GM23338 (cell line): ENCODE results near the gene ZNF326. TPM values are rescaled to one million over a fixed set of nuclear protein-coding genes. Genes with fewer than 3 reads are reported as not detected.

Experiments used
- ATAC-seq: fragments of 200-7000 bp; cut with Tn5 transposase; 3 replicates; pipeline ENCODE4 v1.9.1; 2020
- DNase-seq: peaks from one replicate; pipeline ENCODE4 v3.0.0-alpha.2; 2015; ENCODE audit warnings: low spot score
- H2AFZ ChIP-seq: fragments of 200-600 bp; sonication (generic); 2 replicates; pipeline ENCODE4 v1.8.0; 2016; ENCODE audit warnings: antibody characterized with exemption, mild to moderate bottlenecking, moderate library complexity
- H3F3A ChIP-seq: fragments of 200-600 bp; sonication (generic); replicated peaks from 2 replicates; pipeline ENCODE4 v1.8.0; 2017; ENCODE audit warnings: antibody characterized with exemption, mixed run types, low read depth
- H3K27ac ChIP-seq: fragments of 200-600 bp; sonication (generic); 2 replicates; pipeline ENCODE4 v1.6.1; 2016; ENCODE audit warnings: low read depth
- H3K27me3 ChIP-seq: fragments of 200-600 bp; sonication (generic); 2 replicates; pipeline ENCODE4 v1.8.0; 2016; ENCODE audit warnings: mild to moderate bottlenecking, mixed run types, moderate library complexity; ENCODE audit not compliant: insufficient read depth
- H3K36me3 ChIP-seq: fragments of 200-600 bp; sonication (generic); 2 replicates; pipeline ENCODE4 v1.8.0; 2016; ENCODE audit warnings: mild to moderate bottlenecking; ENCODE audit not compliant: insufficient read depth
- H3K4me1 ChIP-seq: fragments of 200-600 bp; sonication (generic); 2 replicates; pipeline ENCODE4 v1.8.0; 2016; ENCODE audit warnings: mild to moderate bottlenecking, moderate library complexity; ENCODE audit not compliant: insufficient read depth
- H3K4me2 ChIP-seq: fragments of 200-600 bp; sonication (generic); 2 replicates; pipeline ENCODE4 v1.7.1; 2017; ENCODE audit warnings: mixed run types
- H3K4me3 ChIP-seq: fragments of 200-600 bp; sonication (generic); 2 replicates; pipeline ENCODE4 v1.6.1; 2016; ENCODE audit warnings: mixed run types
- H3K79me2 ChIP-seq: fragments of 200-600 bp; sonication (generic); replicated peaks from 2 replicates; pipeline ENCODE4 v1.8.0; 2017; ENCODE audit warnings: mild to moderate bottlenecking; ENCODE audit not compliant: insufficient read depth
- H3K9me2 ChIP-seq: fragments of 200-600 bp; sonication (generic); 2 replicates; pipeline ENCODE4 v1.8.0; 2017; ENCODE audit not compliant: insufficient read depth
- H4K20me1 ChIP-seq: fragments of 200-600 bp; sonication (generic); replicated peaks from 2 replicates; pipeline ENCODE4 v1.8.0; 2017; ENCODE audit warnings: mild to moderate bottlenecking; ENCODE audit not compliant: insufficient read depth
- H3K27ac Mint-ChIP-seq: 2 replicates; pipeline ENCODE4 v1.8.0; 2020; ENCODE audit warnings: inconsistent platforms, mild to moderate bottlenecking, moderate library complexity, mixed read lengths
- H3K27me3 Mint-ChIP-seq: 3 replicates; pipeline ENCODE4 v1.8.0; 2022; ENCODE audit warnings: low read depth, mild to moderate bottlenecking, moderate library complexity, mixed read lengths, inconsistent platforms; ENCODE audit not compliant: insufficient read depth, poor library complexity
- H3K36me3 Mint-ChIP-seq: 3 replicates; pipeline ENCODE4 v1.8.0; 2021; ENCODE audit warnings: low read depth, mild to moderate bottlenecking, inconsistent platforms, moderate library complexity, mixed read lengths
- H3K4me1 Mint-ChIP-seq: 3 replicates; pipeline ENCODE4 v1.8.0; 2020; ENCODE audit warnings: mild to moderate bottlenecking, inconsistent platforms, mixed read lengths
- H3K4me3 Mint-ChIP-seq: 3 replicates; pipeline ENCODE4 v1.8.0; 2021; ENCODE audit warnings: moderate library complexity, mild to moderate bottlenecking, inconsistent platforms, mixed read lengths
- H3K9me3 Mint-ChIP-seq: 3 replicates; pipeline ENCODE4 v1.8.0; 2020; ENCODE audit warnings: moderate library complexity, mild to moderate bottlenecking, inconsistent platforms, mixed read lengths
- CREB1 ChIP-seq: fragments of 250-450 bp; sonication (Bioruptor Pico); IDR thresholded peaks from 2 replicates; pipeline ENCODE4 v1.5.0; 2020; ENCODE audit warnings: low read depth, mild to moderate bottlenecking, moderate library complexity
- EZH2 ChIP-seq: fragments of 200-600 bp; sonication (generic); IDR thresholded peaks from one replicate; pipeline ENCODE4 v1.8.0; 2017; ENCODE audit warnings: antibody characterized with exemption, mild to moderate bottlenecking, low read depth; ENCODE audit not compliant: unreplicated experiment
- EZH2phosphoT487 ChIP-seq: fragments of 200-600 bp; sonication (generic); IDR thresholded peaks from one replicate; pipeline ENCODE4 v1.8.1; 2018; ENCODE audit warnings: antibody characterized with exemption; ENCODE audit not compliant: unreplicated experiment
- JUNB ChIP-seq: IDR thresholded peaks from one replicate; pipeline ENCODE4 v1.6.1; 2016; ENCODE audit warnings: antibody characterized with exemption; ENCODE audit not compliant: unreplicated experiment
- NANOG ChIP-seq: IDR thresholded peaks from 2 replicates; pipeline ENCODE4 v1.6.1; 2016; ENCODE audit warnings: antibody characterized with exemption, borderline replicate concordance
- POLR2AphosphoS5 ChIP-seq: IDR thresholded peaks from 2 replicates; pipeline ENCODE4 v1.6.1; 2016; ENCODE audit warnings: antibody characterized with exemption, low read depth
- STAT1 ChIP-seq: IDR thresholded peaks from one replicate; pipeline ENCODE4 v1.6.1; 2016; ENCODE audit warnings: antibody characterized with exemption; ENCODE audit not compliant: unreplicated experiment
- ZNF331 ChIP-seq: fragments of 250-450 bp; sonication (Bioruptor Pico); IDR thresholded peaks from 2 replicates; pipeline ENCODE4 v1.5.0; 2020; ENCODE audit warnings: low read depth, mild to moderate bottlenecking, moderate library complexity
- polyA plus RNA-seq: library from polyadenylated mRNA; unstranded; fragments of >200 nt; fragmentation: Nextera tagmentation; extraction: Ambion mirVana; gene quantifications from 2 replicates; pipeline ENCODE4 v1.2.1, GENCODE V29; 2016
- total RNA-seq: library from RNA; depleted of rRNA; stranded (reverse); fragments of >200 nt; shearing (Covaris generic); gene quantifications from 2 replicates; pipeline ENCODE4 v1.2.3, GENCODE V29; 2014
- TF ChIP-seq, protein P1 (sequence below), 2 experiments: fragments of 200-600 bp in 1 of 2; sonication (generic) in 1 of 2; conservative IDR thresholded peaks; 2 replicates each; pipeline versions ENCODE4 v1.5.1 to v1.6.1; 2016 to 2017; ENCODE audit warnings: antibody characterized with exemption in 2 of 2, low read depth in 2 of 2, mild to moderate bottlenecking in 2 of 2, moderate library complexity in 1 of 2
- TF ChIP-seq, protein P2 (sequence below): IDR thresholded peaks from one replicate; pipeline ENCODE4 v1.6.1; 2018; ENCODE audit warnings: antibody characterized with exemption; ENCODE audit not compliant: unreplicated experiment
- TF ChIP-seq, protein P3 (sequence below): fragments of 250-450 bp; sonication (Bioruptor Pico); IDR thresholded peaks from 2 replicates; pipeline ENCODE4 v1.5.0; 2020; ENCODE audit warnings: mild to moderate bottlenecking, moderate library complexity

The ZNF326 gene
- total and polyA plus RNA-seq, 2 experiments from 2014 or later, result 28.6 to 35.1 TPM

DNA sequence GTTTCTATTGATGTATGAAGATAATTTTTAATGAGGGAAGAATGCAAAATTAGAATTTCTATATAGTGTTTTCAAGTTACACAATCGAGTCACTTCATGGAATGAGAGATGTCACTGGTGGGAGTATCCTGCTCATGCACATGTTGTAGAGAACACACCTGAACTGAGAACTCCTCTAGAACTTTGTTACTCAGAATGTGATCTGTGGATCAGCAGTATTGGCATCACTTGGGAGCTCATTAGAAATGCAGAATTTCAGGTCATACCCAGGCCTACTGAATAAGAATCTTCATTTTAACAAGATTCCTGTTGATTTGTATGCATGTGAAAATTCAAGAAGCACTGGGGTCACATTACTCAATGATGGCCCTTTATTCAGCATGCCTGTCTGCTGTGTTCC lies 28.8 kb downstream of the ZNF326 start:
- Histone ChIP-seq H3K79me2 (no peaks in the 10 kb centered on the region), H3K27me3 (no peaks in the 10 kb centered on the region), H3K27ac (no peak overlapping the region), H3K4me3 (no peak overlapping the region), H3F3A (no peaks in the 10 kb centered on the region), H3K9me2 (no peaks in the 10 kb centered on the region), H3K36me3 (peaks cover 55% of the 10 kb centered on the region; the same call in 1 of the 2 replicates), H4K20me1 (no peaks in the 10 kb centered on the region), H3K4me2 (no peak overlapping the region), H2AFZ (no peak overlapping the region), H3K4me1 (no peaks in the 10 kb centered on the region)
- Mint-ChIP-seq H3K27me3 (peaks cover 3% of the 10 kb centered on the region), H3K27ac (no peak overlapping the region), H3K36me3 (peaks cover 75% of the 10 kb centered on the region), H3K9me3 (no peaks in the 10 kb centered on the region), H3K4me1 (no peaks in the 10 kb centered on the region), H3K4me3 (no peak overlapping the region)
- ATAC-seq, result no peak
- no peak for DNase-seq
- TF ChIP-seq, protein P1, sequence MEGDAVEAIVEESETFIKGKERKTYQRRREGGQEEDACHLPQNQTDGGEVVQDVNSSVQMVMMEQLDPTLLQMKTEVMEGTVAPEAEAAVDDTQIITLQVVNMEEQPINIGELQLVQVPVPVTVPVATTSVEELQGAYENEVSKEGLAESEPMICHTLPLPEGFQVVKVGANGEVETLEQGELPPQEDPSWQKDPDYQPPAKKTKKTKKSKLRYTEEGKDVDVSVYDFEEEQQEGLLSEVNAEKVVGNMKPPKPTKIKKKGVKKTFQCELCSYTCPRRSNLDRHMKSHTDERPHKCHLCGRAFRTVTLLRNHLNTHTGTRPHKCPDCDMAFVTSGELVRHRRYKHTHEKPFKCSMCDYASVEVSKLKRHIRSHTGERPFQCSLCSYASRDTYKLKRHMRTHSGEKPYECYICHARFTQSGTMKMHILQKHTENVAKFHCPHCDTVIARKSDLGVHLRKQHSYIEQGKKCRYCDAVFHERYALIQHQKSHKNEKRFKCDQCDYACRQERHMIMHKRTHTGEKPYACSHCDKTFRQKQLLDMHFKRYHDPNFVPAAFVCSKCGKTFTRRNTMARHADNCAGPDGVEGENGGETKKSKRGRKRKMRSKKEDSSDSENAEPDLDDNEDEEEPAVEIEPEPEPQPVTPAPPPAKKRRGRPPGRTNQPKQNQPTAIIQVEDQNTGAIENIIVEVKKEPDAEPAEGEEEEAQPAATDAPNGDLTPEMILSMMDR (conservative IDR thresholded peaks at IDR 0.05; ENCODE audit: low read depth in 2 of 2), result no peak
- TF ChIP-seq EZH2phosphoT487 (no peak), ZNF331 (no peak), JUNB (no peak), STAT1 (no peak)

DNA sequence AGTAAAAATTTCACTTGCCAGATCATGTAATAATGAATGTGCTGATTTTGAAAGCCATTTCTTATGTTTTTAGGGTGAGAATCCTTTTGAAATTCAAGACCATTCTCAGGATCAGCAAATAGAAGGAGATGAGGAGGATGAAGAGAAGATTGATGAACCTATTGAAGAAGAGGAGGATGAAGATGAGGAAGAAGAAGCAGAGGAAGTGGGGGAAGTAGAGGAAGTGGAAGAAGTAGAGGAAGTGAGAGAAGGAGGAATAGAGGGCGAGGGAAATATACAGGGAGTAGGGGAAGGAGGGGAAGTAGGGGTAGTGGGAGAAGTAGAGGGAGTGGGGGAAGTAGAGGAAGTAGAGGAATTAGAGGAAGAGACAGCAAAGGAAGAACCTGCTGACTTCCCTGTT lies 32.4 kb downstream of the ZNF326 start:
- no peaks in the 10 kb centered on the region for H3K79me2 ChIP-seq
- peaks cover 35% of the 10 kb centered on the region; the same call in 1 of the 2 replicates for H3K36me3 ChIP-seq
- H3K4me3 ChIP-seq, result no peak overlapping the region
- no peaks in the 10 kb centered on the region for H4K20me1 ChIP-seq
- no peak overlapping the region for H3K4me3 Mint-ChIP-seq
- DNase-seq (no peak), ATAC-seq (no peak)
- H2AFZ ChIP-seq, result no peak overlapping the region
- no peaks in the 10 kb centered on the region for H3K9me3 Mint-ChIP-seq
- H3K9me2 ChIP-seq, result no peaks in the 10 kb centered on the region
- no peaks in the 10 kb centered on the region for H3K4me1 ChIP-seq
- H3K27ac ChIP-seq, result no peak overlapping the region
- peaks cover 62% of the 10 kb centered on the region for H3K36me3 Mint-ChIP-seq
- H3K27me3 Mint-ChIP-seq, result no peaks in the 10 kb centered on the region
- no peaks in the 10 kb centered on the region for H3F3A ChIP-seq
- no peak overlapping the region for H3K27ac Mint-ChIP-seq
- no peaks in the 10 kb centered on the region for H3K4me1 Mint-ChIP-seq
- H3K27me3 ChIP-seq, result no peaks in the 10 kb centered on the region
- H3K4me2 ChIP-seq, result no peak overlapping the region
- no peak for TF ChIP-seq EZH2phosphoT487
- no peak for TF ChIP-seq POLR2AphosphoS5
- no peak for TF ChIP-seq JUNB
- TF ChIP-seq, protein P2, sequence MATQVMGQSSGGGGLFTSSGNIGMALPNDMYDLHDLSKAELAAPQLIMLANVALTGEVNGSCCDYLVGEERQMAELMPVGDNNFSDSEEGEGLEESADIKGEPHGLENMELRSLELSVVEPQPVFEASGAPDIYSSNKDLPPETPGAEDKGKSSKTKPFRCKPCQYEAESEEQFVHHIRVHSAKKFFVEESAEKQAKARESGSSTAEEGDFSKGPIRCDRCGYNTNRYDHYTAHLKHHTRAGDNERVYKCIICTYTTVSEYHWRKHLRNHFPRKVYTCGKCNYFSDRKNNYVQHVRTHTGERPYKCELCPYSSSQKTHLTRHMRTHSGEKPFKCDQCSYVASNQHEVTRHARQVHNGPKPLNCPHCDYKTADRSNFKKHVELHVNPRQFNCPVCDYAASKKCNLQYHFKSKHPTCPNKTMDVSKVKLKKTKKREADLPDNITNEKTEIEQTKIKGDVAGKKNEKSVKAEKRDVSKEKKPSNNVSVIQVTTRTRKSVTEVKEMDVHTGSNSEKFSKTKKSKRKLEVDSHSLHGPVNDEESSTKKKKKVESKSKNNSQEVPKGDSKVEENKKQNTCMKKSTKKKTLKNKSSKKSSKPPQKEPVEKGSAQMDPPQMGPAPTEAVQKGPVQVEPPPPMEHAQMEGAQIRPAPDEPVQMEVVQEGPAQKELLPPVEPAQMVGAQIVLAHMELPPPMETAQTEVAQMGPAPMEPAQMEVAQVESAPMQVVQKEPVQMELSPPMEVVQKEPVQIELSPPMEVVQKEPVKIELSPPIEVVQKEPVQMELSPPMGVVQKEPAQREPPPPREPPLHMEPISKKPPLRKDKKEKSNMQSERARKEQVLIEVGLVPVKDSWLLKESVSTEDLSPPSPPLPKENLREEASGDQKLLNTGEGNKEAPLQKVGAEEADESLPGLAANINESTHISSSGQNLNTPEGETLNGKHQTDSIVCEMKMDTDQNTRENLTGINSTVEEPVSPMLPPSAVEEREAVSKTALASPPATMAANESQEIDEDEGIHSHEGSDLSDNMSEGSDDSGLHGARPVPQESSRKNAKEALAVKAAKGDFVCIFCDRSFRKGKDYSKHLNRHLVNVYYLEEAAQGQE, result no peak
- no peak for TF ChIP-seq ZNF331
- TF ChIP-seq, protein P3, sequence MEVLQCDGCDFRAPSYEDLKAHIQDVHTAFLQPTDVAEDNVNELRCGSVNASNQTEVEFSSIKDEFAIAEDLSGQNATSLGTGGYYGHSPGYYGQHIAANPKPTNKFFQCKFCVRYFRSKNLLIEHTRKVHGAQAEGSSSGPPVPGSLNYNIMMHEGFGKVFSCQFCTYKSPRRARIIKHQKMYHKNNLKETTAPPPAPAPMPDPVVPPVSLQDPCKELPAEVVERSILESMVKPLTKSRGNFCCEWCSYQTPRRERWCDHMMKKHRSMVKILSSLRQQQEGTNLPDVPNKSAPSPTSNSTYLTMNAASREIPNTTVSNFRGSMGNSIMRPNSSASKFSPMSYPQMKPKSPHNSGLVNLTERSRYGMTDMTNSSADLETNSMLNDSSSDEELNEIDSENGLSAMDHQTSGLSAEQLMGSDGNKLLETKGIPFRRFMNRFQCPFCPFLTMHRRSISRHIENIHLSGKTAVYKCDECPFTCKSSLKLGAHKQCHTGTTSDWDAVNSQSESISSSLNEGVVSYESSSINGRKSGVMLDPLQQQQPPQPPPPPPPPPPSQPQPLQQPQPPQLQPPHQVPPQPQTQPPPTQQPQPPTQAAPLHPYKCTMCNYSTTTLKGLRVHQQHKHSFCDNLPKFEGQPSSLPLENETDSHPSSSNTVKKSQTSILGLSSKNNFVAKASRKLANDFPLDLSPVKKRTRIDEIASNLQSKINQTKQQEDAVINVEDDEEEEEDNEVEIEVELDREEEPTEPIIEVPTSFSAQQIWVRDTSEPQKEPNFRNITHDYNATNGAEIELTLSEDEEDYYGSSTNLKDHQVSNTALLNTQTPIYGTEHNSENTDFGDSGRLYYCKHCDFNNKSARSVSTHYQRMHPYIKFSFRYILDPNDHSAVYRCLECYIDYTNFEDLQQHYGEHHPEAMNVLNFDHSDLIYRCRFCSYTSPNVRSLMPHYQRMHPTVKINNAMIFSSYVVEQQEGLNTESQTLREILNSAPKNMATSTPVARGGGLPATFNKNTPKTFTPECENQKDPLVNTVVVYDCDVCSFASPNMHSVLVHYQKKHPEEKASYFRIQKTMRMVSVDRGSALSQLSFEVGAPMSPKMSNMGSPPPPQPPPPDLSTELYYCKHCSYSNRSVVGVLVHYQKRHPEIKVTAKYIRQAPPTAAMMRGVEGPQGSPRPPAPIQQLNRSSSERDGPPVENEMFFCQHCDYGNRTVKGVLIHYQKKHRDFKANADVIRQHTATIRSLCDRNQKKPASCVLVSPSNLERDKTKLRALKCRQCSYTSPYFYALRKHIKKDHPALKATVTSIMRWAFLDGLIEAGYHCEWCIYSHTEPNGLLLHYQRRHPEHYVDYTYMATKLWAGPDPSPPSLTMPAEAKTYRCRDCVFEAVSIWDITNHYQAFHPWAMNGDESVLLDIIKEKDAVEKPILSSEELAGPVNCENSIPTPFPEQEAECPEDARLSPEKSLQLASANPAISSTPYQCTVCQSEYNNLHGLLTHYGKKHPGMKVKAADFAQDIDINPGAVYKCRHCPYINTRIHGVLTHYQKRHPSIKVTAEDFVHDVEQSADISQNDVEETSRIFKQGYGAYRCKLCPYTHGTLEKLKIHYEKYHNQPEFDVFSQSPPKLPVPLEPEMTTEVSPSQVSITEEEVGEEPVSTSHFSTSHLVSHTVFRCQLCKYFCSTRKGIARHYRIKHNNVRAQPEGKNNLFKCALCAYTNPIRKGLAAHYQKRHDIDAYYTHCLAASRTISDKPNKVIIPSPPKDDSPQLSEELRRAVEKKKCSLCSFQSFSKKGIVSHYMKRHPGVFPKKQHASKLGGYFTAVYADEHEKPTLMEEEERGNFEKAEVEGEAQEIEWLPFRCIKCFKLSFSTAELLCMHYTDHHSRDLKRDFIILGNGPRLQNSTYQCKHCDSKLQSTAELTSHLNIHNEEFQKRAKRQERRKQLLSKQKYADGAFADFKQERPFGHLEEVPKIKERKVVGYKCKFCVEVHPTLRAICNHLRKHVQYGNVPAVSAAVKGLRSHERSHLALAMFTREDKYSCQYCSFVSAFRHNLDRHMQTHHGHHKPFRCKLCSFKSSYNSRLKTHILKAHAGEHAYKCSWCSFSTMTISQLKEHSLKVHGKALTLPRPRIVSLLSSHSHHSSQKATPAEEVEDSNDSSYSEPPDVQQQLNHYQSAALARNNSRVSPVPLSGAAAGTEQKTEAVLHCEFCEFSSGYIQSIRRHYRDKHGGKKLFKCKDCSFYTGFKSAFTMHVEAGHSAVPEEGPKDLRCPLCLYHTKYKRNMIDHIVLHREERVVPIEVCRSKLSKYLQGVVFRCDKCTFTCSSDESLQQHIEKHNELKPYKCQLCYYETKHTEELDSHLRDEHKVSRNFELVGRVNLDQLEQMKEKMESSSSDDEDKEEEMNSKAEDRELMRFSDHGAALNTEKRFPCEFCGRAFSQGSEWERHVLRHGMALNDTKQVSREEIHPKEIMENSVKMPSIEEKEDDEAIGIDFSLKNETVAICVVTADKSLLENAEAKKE (CRISPR knock-in tag), result no peak
- TF ChIP-seq CREB1, result no peak
- no peak for TF ChIP-seq EZH2
- no peak for TF ChIP-seq NANOG
